Skin epidermis (tissue), 12 donors: ENCODE results near the gene RRP15.
"Not testable (repeated sequence)": the region's sequence is repeated elsewhere in the genome, so short reads cannot be mapped to it uniquely, and the experiment has no call there.

Experiments used
- H3K27ac ChIP-seq, 21 experiments: fragments of 200-600 bp; sonication (generic) in 11 of 21; one replicate each; pipeline ENCODE4 v1.5.0; 2020; ENCODE audit warnings: mild to moderate bottlenecking in 3 of 21, inconsistent platforms in 2 of 21, moderate library complexity in 2 of 21
- H3K4me3 ChIP-seq, 7 experiments: fragments of 200-600 bp; sonication (generic) in 2 of 7; one replicate each; pipeline ENCODE4 v1.5.0; 2020; ENCODE audit warnings: inconsistent platforms in 2 of 7, mild to moderate bottlenecking in 2 of 7, moderate library complexity in 1 of 7

RRP15 gene

DNA sequence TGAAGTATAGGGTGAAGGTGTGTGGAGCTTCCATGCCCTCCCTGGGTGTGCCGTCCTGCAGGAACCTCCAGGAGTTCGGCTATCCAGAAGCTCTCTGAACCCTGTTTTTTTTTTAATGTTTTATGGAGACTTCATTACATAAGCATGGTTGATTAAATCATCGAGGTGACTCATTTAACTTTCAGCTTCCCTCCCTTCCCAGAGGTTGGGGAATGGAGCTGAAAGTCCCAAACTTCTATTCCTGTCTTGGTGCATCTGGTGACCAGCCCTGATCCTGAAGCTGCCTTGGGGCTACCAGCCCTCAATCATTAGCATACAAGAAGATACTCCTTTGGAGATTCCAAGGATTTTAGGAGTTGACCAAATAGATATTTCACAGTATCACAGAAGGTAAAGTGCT is 9.5 kb downstream of the RRP15 start:
- H3K4me3 ChIP-seq = no peak overlapping the region
- H3K27ac ChIP-seq = no peak overlapping the region

- Histone ChIP-seq H3K4me3 (no peak overlapping the region), H3K27ac (no peak overlapping the region)
These were observed 11.1 kb downstream of the RRP15 start for GRCh38 chr1:218296162-218296561.

GRCh38 chr1:218297461-218297860 is 12.4 kb downstream of the RRP15 start:
- Histone ChIP-seq H3K27ac (no peak overlapping the region), H3K4me3 (no peak overlapping the region)

- H3K27ac ChIP-seq = no peak overlapping the region
- no peak overlapping the region for H3K4me3 ChIP-seq
These were observed 12.8 kb downstream of the RRP15 start for GRCh38 chr1:218297867-218298266.

GRCh38 chr1:218298398-218298797 is 13.3 kb downstream of the RRP15 start:
- Histone ChIP-seq H3K4me3 (no peak overlapping the region), H3K27ac (no peak overlapping the region)

GRCh38 chr1:218299416-218299815 is 14.3 kb downstream of the RRP15 start:
- no peak overlapping the region for H3K27ac ChIP-seq
- H3K4me3 ChIP-seq = no peak overlapping the region

DNA sequence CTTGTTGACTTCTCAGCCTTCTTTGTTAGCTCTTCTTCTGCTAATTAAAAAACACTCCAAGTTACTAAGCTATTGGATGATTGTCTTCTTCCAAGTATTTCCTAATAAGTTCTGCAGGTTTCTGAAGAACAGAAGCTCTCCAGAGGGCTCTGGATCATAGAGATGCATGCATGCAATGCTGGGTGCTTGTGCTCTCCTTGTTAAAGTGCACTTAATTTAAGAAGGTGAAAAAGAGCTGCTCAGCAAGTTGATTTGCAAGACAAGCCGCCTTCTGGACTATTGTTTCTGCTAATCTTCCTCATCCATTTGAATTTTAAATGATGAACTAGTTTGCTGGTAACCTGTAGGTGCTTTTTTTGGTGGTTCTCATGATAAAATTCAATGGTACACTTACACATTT is 16.1 kb downstream of the RRP15 start:
- Histone ChIP-seq H3K27ac (no peak overlapping the region), H3K4me3 (no peak overlapping the region)

GRCh38 chr1:218302155-218302554 is 17.1 kb downstream of the RRP15 start:
- no peak overlapping the region for H3K27ac ChIP-seq
- no peak overlapping the region for H3K4me3 ChIP-seq

DNA sequence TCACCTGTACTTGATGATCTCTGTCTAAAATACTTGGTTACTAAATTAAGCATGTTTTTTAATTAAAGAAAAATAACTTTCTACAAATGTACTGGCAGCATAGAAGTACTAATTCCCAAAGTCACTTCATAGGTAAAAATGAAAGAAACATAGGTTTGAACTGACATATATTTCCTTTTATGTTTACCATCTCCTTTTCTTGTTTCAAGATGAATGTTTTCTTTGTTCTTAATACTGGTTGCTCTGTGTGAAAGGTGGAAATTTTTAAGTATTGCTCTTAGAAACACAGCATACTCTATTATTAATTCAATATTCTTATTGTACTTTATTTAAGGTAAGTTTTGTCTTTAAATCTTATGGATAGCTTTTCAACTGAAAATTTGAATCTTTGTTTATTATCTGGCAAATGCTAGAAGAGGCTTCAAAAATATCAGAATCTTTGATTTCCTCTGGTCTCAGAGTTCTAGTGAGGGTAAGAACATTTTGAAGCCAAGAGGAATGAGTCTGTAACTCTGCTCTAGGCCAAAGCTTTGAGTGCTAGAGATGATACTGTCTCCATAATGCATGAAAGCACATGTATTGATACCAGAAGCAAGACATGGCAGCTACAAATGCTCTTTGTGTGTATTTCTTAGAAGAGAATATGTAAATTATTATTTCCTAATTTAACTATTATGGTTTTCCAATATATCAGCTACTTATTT is 18.2 kb downstream of the RRP15 start:
- Histone ChIP-seq H3K27ac (no peak overlapping the region), H3K4me3 (no peak overlapping the region)

- Histone ChIP-seq H3K4me3 (no peak overlapping the region), H3K27ac (no peak overlapping the region)
These were observed 19.4 kb downstream of the RRP15 start for GRCh38 chr1:218304281-218305039.

DNA sequence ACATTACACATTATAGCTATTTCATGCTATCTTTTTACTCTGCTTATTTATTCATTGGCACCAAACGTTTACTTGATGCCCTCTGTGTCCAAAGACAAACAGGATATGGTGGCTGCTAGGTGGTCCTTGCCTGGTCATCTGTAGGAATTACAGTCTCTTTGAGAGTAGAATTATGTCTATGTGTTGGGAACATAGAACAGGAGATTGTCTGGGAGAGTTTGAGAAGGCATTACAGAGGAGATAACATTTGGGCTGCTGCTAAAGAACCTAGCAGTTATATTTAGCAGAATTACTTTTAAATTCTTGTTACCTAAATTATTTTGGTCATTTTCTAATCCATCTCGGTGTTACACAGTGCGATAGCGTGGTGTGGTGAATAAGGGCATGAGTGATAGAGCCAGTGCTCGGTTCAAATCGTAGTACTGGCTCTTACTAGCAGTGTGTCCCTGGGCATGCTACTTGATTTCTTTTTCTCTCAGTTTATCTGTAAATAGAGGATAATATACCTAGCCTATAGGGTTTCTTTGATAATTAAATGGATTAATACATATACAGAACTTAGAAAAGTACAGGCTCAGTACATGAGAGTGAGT is 20.5 kb downstream of the RRP15 start:
- Histone ChIP-seq H3K27ac (no peak overlapping the region), H3K4me3 (no peak overlapping the region)

DNA sequence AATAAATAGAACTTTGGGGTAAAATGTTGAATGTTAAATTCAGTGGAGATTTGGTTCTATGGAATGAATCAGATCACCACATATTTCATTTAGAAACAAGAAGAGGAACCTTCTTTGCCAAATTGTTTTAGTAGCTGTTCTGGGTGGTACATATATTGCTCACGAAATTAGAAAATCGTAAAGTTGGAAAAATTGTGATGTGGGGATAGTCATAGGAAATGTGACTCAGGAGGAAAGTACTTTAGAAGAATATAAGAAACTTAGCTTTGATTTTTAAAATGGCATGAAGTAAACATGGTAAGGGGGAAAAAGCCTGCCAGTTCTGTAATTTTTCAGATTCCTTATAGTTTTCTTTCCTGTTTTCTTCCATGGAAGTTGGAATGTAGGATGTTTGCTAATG is 27.4 kb downstream of the RRP15 start:
- no peak overlapping the region for H3K27ac ChIP-seq
- H3K4me3 ChIP-seq = no peak overlapping the region

DNA sequence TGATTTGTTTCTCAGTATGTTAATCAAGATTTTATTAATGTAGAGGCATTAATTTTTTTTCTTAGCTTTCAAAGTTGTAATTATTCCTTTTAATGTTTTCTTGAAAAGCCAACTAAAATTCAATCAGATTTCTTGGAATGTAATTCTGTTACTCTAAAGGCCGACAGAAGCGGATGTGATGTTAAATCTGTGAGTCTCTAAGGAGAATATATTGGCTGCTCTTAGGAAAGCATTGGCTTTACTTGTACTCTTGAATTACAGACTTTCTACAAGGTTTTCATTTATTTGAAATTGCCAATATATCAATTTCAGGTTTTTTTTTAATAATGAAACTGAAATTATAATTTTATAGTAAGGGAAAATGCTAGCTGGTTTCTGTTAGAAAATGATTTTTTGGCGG is 29.2 kb downstream of the RRP15 start:
- Histone ChIP-seq H3K27ac (no peak overlapping the region), H3K4me3 (no peak overlapping the region)

DNA sequence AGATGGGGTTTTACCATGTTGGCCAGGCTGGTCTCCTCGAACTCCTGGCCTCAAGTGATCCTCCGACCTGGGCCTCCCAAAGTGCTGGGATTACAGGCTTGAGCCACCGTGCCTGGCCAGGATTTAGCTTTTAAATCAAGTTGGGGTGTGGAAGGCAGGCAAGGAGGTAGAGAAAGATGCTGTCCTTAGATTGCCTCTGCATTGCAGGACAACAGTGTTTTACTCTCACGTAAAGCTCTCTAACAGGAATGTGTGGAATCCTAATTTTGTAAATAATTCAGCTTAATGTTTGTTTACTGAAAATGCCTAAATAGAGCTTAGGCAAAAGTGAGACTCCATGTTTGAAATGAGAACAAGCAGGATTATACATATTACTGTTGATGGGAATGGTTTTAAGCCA is 30.5 kb downstream of the RRP15 start:
- Histone ChIP-seq H3K4me3 (no peak overlapping the region), H3K27ac (no peak overlapping the region)

DNA sequence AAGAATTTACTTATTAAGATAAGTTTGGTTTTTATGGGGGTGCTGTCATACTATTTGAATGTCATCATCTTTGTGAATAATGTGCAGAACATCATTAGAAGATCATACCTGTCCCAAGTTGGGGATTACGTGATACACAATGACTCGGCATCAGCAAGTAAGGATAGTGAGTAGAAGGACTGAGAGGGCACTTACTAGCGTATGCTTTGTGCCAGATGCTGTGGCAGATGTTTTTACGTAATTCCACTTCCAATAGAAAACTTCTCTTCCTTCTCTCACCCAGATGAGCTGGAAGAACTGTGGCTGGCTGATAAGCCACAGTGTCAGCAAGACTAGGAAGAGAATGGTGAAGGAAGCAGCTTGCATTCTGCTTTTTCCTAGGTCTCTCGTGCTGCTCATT is 32.0 kb downstream of the RRP15 start:
- H3K4me3 ChIP-seq = no peak overlapping the region
- no peak overlapping the region for H3K27ac ChIP-seq

DNA sequence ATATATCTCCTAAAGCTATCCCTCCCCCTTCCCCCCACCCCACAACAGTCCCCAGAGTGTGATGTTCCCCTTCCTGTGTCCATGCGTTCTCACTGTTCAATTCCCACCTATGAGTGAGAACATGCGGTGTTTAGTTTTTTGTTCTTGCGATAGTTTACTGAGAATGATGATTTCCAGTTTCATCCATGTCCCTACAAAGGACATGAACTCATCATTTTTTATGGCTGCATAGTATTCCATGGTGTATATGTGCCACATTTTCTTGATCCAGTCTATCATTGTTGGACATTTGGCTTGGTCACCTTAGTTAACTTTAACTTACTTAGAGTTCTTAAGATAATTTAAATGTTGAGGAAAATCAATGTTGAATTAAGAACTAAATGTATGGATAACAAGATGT is 35.1 kb downstream of the RRP15 start:
- H3K27ac ChIP-seq, H3K4me3 ChIP-seq: not testable (repeated sequence)

DNA sequence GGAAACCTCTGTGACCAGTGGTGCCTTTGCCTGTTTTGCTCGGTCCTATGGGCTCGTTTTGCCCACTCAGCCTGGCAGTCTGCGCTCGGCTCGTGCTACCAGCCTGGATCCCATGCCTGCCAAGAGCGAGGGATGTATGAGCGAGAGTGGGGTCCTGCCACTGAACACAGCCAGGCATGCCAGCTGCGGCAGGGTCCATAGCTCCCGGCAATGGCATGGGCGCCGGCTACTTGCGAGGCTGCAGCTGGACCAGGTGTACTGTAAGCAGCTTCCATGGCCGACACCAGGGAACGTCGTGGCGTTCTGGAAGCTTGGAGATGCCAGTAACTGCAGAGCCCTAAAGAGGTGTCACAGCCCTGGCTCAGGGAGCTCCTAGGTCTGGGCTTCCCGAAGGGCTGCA is 37.7 kb downstream of the RRP15 start:
- Histone ChIP-seq H3K27ac (no peak overlapping the region), H3K4me3 (no peak overlapping the region)

GRCh38 chr1:218323568-218324225 is 38.6 kb downstream of the RRP15 start:
- Histone ChIP-seq H3K4me3 (no peak overlapping the region), H3K27ac (no peak overlapping the region)

GRCh38 chr1:218324226-218324580 is 39.1 kb downstream of the RRP15 start:
- H3K4me3 ChIP-seq = no peak overlapping the region
- H3K27ac ChIP-seq = no peak overlapping the region

GRCh38 chr1:218328769-218329168 is 43.7 kb downstream of the RRP15 start:
- Histone ChIP-seq H3K4me3 (no peak overlapping the region), H3K27ac (no peak overlapping the region)
